Kidney epithelial cell (primary cell): Measurements from ENCODE around the gene FUS. TPM values are rescaled to one million over a fixed set of nuclear protein-coding genes. Genes with fewer than 3 reads are reported as not detected.
"Not testable (repeated sequence)": the region's sequence is repeated elsewhere in the genome, so short reads cannot be mapped to it uniquely, and the experiment has no call there.

Experiments
- DNase-seq: peaks from one replicate; pipeline ENCODE4 v3.0.0-alpha.2; 2010; ENCODE audit warnings: low read depth
- H3K27me3 ChIP-seq: 2 replicates; pipeline ENCODE4 v1.6.0; 2011; ENCODE audit warnings: low read length; ENCODE audit not compliant: control insufficient read depth, insufficient read depth
- H3K36me3 ChIP-seq: 2 replicates; pipeline ENCODE4 v1.5.1; 2011; ENCODE audit warnings: low read length; ENCODE audit not compliant: control insufficient read depth, insufficient read depth
- H3K4me3 ChIP-seq: 2 replicates; pipeline ENCODE4 v1.5.1; 2011; ENCODE audit warnings: low read depth, mild to moderate bottlenecking, control low read depth, low read length
- total RNA-seq: library from RNA; depleted of rRNA; stranded (reverse); fragments of >200 nt; gene quantifications from 2 replicates; pipeline ENCODE4 v1.2.3, GENCODE V29; 2015
- TF ChIP-seq, protein P1 (sequence below): IDR thresholded peaks from 2 replicates; pipeline ENCODE4 v1.5.1; 2011; ENCODE audit warnings: mild to moderate bottlenecking, moderate library complexity, low read length, control low read depth, inconsistent platforms; ENCODE audit not compliant: insufficient read depth, poor library complexity, severe bottlenecking

FUS gene
- total RNA-seq, 1 donor from 2014 or later, result 71.9 TPM

DNA sequence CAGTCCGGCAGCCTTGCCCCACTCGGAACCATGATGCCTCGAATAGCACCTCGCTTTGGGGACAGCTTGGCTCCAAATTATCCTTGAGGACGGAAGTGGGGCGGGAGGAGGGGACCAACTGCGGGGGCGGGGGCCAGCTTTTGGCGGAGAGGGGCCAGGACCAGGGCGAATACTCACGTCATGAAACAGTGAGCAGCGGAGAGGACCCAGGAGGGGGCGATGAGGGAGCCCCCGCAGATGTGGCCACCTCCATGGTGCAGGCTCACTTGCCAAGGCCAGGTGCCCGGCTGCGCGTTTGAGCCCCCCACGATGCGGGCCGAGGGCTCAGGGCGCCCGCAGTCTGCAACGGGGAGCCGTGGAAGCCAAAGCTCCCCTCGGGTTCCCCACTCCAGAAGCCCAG lies 31.0 kb upstream of the FUS start:
- TF ChIP-seq, protein P1, sequence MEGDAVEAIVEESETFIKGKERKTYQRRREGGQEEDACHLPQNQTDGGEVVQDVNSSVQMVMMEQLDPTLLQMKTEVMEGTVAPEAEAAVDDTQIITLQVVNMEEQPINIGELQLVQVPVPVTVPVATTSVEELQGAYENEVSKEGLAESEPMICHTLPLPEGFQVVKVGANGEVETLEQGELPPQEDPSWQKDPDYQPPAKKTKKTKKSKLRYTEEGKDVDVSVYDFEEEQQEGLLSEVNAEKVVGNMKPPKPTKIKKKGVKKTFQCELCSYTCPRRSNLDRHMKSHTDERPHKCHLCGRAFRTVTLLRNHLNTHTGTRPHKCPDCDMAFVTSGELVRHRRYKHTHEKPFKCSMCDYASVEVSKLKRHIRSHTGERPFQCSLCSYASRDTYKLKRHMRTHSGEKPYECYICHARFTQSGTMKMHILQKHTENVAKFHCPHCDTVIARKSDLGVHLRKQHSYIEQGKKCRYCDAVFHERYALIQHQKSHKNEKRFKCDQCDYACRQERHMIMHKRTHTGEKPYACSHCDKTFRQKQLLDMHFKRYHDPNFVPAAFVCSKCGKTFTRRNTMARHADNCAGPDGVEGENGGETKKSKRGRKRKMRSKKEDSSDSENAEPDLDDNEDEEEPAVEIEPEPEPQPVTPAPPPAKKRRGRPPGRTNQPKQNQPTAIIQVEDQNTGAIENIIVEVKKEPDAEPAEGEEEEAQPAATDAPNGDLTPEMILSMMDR, result no peak

DNA sequence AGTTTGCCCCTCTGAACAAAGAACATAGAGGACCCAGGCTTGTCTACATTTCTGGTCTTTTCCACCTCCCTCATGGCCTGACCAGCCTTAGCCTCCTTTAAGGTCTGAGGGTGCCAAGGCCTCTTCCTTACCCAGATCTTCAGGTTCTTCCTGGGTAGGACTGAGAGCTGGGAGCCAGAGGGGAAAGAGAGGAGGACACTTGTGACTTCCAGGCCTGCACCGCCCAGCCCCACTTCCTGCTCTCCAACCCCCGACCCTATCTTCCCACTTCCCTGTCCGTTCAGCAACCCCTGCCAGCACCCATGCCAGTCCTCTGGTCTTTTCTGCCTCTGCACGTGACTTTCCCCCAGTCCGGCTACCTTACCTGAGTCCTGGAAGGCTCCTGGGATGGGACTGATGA lies 30.6 kb upstream of the FUS start:
- H3K36me3 ChIP-seq, result no peaks in the 10 kb centered on the region
- TF ChIP-seq, protein P1, result no peak
- peaks cover 28% of the 10 kb centered on the region for H3K27me3 ChIP-seq
- no peak overlapping the region for H3K4me3 ChIP-seq
- DNase-seq, result no peak

More for the DNA sequence above, 31.0 kb upstream of the FUS start:
- no peak for DNase-seq
- Histone ChIP-seq H3K27me3 (peaks cover 28% of the 10 kb centered on the region), H3K36me3 (no peaks in the 10 kb centered on the region), H3K4me3 (no peak overlapping the region)

DNA sequence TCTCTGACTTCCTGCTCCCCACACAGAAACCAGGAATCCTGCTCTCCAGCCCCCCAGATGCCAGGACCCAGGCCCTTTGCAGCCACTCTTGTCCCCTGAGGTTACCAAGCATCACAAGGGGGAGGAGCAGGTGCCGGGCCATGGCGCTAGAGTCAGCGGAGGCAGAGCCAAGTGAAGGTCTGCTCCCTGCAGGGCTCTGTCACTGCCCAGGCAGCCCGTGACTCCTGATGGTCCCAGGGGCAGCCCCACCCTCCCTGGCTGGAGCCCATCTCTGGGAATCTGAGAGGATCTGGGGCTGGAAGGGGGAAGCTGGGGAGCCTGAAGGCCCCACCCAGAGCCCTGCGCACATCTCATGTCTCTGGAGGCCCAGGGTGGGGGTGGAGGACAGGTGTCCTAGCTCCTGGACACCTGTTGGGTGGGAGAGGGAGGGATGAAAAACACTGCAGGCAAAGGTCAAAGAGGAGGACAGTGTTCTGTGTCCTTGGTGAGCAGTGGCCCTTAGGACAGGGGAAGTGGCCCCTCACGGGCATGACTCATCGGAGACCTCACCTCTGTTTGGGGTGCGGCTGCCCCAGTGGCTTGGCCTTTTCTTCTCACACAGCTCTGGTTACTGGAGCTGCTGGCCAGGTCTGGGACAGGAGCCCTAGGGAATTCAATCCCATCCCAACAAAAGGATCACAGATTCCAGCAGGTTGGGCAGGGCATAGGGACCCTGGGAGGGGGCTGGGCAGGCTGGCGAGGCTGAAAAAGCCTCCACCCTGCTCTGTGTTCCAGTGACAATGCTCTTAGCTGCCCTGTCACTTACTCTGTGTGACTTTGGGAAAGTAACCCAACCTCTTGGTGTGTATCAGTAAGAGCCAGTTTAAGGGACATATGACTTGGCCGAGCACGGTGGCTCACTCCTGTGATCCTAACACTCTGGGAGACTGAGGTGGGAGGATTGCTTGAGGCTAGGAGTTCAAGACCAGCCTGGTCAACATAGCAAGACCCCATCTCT lies 29.7 kb upstream of the FUS start, which contains the start of gene PRSS36:
Gene PRSS36 (minus strand): TSS at position 173 of the 997 bp plus-strand sequence. CDS start 31 bp downstream, at position 142.
- peaks cover 28% of the 10 kb centered on the region for H3K27me3 ChIP-seq
- DNase-seq, result no peak
- no peaks in the 10 kb centered on the region for H3K36me3 ChIP-seq
- TF ChIP-seq, protein P1, result no peak
- no peak within 1 kb of the TSS for H3K4me3 ChIP-seq

DNA sequence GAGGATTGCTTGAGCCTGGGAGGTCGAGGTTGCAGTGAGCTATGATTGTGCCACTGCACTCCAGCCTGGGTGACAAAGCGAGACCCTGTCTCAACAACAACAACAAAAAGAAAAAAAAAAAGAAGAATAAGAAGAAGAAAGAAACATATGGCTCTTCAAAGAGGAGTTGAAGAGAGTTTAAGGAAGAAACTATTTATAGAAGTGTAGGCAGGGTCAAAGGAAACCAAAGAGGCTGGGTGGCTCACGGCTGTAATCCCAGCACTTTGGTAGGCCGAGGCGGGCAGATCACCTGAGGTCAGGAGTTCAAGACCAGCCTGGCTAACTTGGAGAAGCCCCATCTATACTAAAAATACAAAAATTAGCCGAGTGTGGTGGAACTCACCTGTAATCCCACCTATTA lies 29.0 kb upstream of the FUS start:
- H3K27me3 ChIP-seq, result peaks cover 27% of the 10 kb centered on the region
- H3K4me3 ChIP-seq, DNase-seq, H3K36me3 ChIP-seq: not testable (repeated sequence)

DNA sequence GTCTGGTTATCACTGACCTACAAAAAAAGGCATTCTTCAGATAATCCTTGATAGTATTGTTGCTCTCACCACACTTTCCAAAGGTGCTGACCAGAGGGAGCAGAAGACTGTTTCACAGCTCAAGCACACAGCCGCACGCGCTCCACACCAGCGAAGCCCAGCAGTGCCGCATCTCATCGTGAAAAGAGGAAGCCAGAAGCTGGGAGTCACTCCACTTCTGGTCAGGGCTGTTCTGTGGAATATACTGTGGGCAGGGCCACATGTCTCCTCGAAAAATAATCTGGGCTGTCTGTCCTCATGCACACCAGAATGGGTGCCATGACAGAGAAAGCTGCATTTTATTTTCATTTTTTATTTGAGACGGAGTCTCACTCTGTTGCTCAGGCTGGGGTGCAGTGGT lies 22.8 kb upstream of the FUS start:
- H3K36me3 ChIP-seq, result no peaks in the 10 kb centered on the region
- H3K4me3 ChIP-seq, result no peak overlapping the region
- TF ChIP-seq, protein P1, result no peak
- DNase-seq, result no peak
- H3K27me3 ChIP-seq, result peaks cover 5% of the 10 kb centered on the region

DNA sequence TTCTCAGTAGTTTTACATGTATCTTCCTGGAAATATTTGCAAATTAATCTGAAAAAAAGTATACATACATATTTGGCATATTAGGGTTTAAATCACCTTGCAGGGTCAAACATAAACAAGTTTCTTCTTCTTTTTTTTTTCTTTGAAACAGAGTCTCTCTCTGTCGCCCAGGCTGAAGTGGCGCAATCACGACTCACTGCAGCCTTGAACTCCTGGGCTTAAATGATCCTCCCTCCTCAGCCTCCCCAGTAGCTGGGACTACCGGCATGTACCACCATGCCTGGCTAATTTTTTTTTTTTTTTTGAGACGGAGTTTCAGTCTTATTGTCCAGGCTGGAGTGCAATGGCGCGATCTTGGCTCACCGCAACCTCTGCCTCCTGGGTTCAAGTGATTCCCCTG lies 12.6 kb upstream of the FUS start:
- Histone ChIP-seq H3K36me3 (no peaks in the 10 kb centered on the region), H3K27me3 (no peaks in the 10 kb centered on the region), H3K4me3 (no peak overlapping the region)
- TF ChIP-seq, protein P1, result no peak
- no peak for DNase-seq
